Measurements from ENCODE around the gene TTBK1. TPM values are rescaled to one million over a fixed set of nuclear protein-coding genes. Genes with fewer than 3 reads are reported as not detected.

Gene TTBK1
- total RNA-seq, 4 donors from 2014 or later: 1.4 to 2.4 (median 1.4) TPM; not detected in 1

GRCh38 chr6:43310624-43311023, 67.3 kb downstream of the TTBK1 start:
- Histone ChIP-seq H3K27ac (no peak overlapping the region), H3K4me3 (no peak overlapping the region), H3K27me3 (no peaks in the 10 kb centered on the region), H3K9me3 (no peaks in the 10 kb centered on the region), H3K4me1 (peaks cover 0 to 13% (median 10%) of the 10 kb centered on the region in 4 donors), H3K36me3 (no peaks in the 10 kb centered on the region)
- DNase-seq: no peak
- TF ChIP-seq CTCF (IDR thresholded peaks at IDR 0.05) (no peak), POLR2A (IDR thresholded peaks at IDR 0.05) (no peak)

GRCh38 chr6:43311666-43312065, 68.4 kb downstream of the TTBK1 start:
- H3K4me3 ChIP-seq: no peak overlapping the region
- H3K27me3 ChIP-seq: no peaks in the 10 kb centered on the region
- DNase-seq: no peak
- H3K4me1 ChIP-seq: peaks cover 0 to 13% (median 10%) of the 10 kb centered on the region in 4 donors
- H3K27ac ChIP-seq: no peak overlapping the region
- no peaks in the 10 kb centered on the region for H3K9me3 ChIP-seq
- no peak for TF ChIP-seq CTCF (IDR thresholded peaks at IDR 0.05)
- TF ChIP-seq POLR2A (IDR thresholded peaks at IDR 0.05): no peak
- H3K36me3 ChIP-seq: no peaks in the 10 kb centered on the region

GRCh38 chr6:43313813-43314212, 70.5 kb downstream of the TTBK1 start:
- TF ChIP-seq CTCF (IDR thresholded peaks at IDR 0.05): no peak
- no peak for TF ChIP-seq POLR2A (IDR thresholded peaks at IDR 0.05)
- H3K27me3 ChIP-seq: no peaks in the 10 kb centered on the region
- no peaks in the 10 kb centered on the region for H3K36me3 ChIP-seq
- peaks cover 0 to 8% (median 5%) of the 10 kb centered on the region in 4 donors for H3K4me1 ChIP-seq
- no peak overlapping the region for H3K27ac ChIP-seq
- no peak for DNase-seq
- H3K9me3 ChIP-seq: no peaks in the 10 kb centered on the region
- no peak overlapping the region for H3K4me3 ChIP-seq

GRCh38 chr6:43318011-43318410, 74.7 kb downstream of the TTBK1 start:
- TF ChIP-seq POLR2A (IDR thresholded peaks at IDR 0.05) (no peak), CTCF (IDR thresholded peaks at IDR 0.05) (no peak)
- Histone ChIP-seq H3K4me1 (peaks cover 0 to 1% (median 0%) of the 10 kb centered on the region in 4 donors), H3K4me3 (no peak overlapping the region), H3K36me3 (no peaks in the 10 kb centered on the region), H3K9me3 (no peaks in the 10 kb centered on the region), H3K27ac (peak overlapping the region in 1 of 4 donors; percentile 28), H3K27me3 (no peaks in the 10 kb centered on the region)
- no peak for DNase-seq

- no peaks in the 10 kb centered on the region for H3K4me1 ChIP-seq
- no peak for DNase-seq
- TF ChIP-seq CTCF (IDR thresholded peaks at IDR 0.05) (no peak), POLR2A (IDR thresholded peaks at IDR 0.05) (no peak)
Observed at GRCh38 chr6:43325876-43326275, 82.6 kb downstream of the TTBK1 start.

GRCh38 chr6:43328528-43328927, 85.2 kb downstream of the TTBK1 start:
- Histone ChIP-seq H3K36me3 (no peaks in the 10 kb centered on the region), H3K4me1 (no peaks in the 10 kb centered on the region), H3K9me3 (no peaks in the 10 kb centered on the region), H3K27ac (no peak overlapping the region), H3K4me3 (no peak overlapping the region), H3K27me3 (no peaks in the 10 kb centered on the region)
- TF ChIP-seq POLR2A (IDR thresholded peaks at IDR 0.05) (no peak), CTCF (IDR thresholded peaks at IDR 0.05) (no peak)
- no peak for DNase-seq

More at GRCh38 chr6:43325876-43326275, 82.6 kb downstream of the TTBK1 start:
- Histone ChIP-seq H3K27me3 (no peaks in the 10 kb centered on the region), H3K36me3 (no peaks in the 10 kb centered on the region), H3K27ac (no peak overlapping the region), H3K4me3 (no peak overlapping the region), H3K9me3 (no peaks in the 10 kb centered on the region)

Measured in Peyer's patch (tissue), 4 donors.